Tibial nerve (tissue), 4 donors: ENCODE data around the gene PRRX1.

Source experiments
- EP300 ChIP-seq, 2 donors: sonication (generic); formaldehyde crosslinking; IDR thresholded peaks; one replicate each; pipeline ENCODE4 v1.6.1; 2017; ENCODE audit warnings: antibody characterized with exemption in 2 of 2, mild to moderate bottlenecking in 1 of 2
- POLR2A ChIP-seq, 2 donors: fragments of 450-650 bp; IDR thresholded peaks; one replicate each; pipeline ENCODE4 v1.6.1; 2017; ENCODE audit warnings: antibody characterized with exemption in 2 of 2, mild to moderate bottlenecking in 2 of 2, moderate library complexity in 2 of 2
- TF ChIP-seq, protein P1 (sequence below), 5 experiments: fragments of 200-600 bp in 3 of 5; fragments of 450-650 bp in 2 of 5; sonication (generic) in 3 of 5; IDR thresholded peaks; one replicate each; pipeline ENCODE4 v1.5.1; 2016 to 2019; ENCODE audit warnings: antibody characterized with exemption in 5 of 5, mild to moderate bottlenecking in 3 of 5, moderate library complexity in 2 of 5

DNA sequence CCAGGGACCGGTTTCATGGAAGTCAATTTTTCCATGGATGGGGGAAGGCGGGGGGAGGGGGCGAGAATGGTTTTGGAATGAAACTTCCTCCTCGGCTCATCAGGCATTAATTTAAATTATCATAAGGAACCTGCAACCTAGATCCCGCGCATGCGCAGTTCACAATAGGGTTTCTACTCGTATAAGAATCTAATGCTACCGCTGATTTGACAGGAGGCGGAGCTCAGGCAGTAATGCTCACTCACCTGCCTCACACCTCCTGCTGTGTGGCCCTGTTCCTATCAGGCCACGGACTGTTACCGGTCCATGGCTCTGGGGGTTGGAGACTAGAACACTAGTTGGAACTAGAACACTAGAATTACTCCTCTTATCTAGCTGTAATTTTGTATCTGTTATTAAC, 38.0 kb downstream of the PRRX1 start:
- TF ChIP-seq, protein P1, sequence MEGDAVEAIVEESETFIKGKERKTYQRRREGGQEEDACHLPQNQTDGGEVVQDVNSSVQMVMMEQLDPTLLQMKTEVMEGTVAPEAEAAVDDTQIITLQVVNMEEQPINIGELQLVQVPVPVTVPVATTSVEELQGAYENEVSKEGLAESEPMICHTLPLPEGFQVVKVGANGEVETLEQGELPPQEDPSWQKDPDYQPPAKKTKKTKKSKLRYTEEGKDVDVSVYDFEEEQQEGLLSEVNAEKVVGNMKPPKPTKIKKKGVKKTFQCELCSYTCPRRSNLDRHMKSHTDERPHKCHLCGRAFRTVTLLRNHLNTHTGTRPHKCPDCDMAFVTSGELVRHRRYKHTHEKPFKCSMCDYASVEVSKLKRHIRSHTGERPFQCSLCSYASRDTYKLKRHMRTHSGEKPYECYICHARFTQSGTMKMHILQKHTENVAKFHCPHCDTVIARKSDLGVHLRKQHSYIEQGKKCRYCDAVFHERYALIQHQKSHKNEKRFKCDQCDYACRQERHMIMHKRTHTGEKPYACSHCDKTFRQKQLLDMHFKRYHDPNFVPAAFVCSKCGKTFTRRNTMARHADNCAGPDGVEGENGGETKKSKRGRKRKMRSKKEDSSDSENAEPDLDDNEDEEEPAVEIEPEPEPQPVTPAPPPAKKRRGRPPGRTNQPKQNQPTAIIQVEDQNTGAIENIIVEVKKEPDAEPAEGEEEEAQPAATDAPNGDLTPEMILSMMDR (IDR thresholded peaks at IDR 0.05): no peak
- no peak for TF ChIP-seq POLR2A (IDR thresholded peaks at IDR 0.05)
- no peak for TF ChIP-seq EP300 (IDR thresholded peaks at IDR 0.05)
